Ishikawa (cell line): ENCODE data around the gene RGL3.
A peak's percentile ranks its signal among the peaks of the same experiment; 100 is the strongest.

ENCODE experiments used
- CEBPB ChIP-seq: IDR thresholded peaks from 2 replicates; pipeline ENCODE4 v1.6.1; 2012
- CREB1 ChIP-seq: IDR thresholded peaks from 2 replicates; pipeline ENCODE4 v1.6.1; 2012; ENCODE audit warnings: low read depth
- EGR1 ChIP-seq: IDR thresholded peaks from 2 replicates; pipeline ENCODE4 v1.6.1; 2012
- EP300 ChIP-seq: IDR thresholded peaks from 2 replicates; pipeline ENCODE4 v1.6.1; 2012; ENCODE audit warnings: borderline replicate concordance
- FOXM1 ChIP-seq: IDR thresholded peaks from 2 replicates; pipeline ENCODE4 v1.6.1; 2012; ENCODE audit warnings: low read depth, borderline replicate concordance
- MAX ChIP-seq: IDR thresholded peaks from 2 replicates; pipeline ENCODE4 v1.6.1; 2012
- NFIC ChIP-seq: IDR thresholded peaks from 2 replicates; pipeline ENCODE4 v1.6.1; 2012
- RAD21 ChIP-seq: IDR thresholded peaks from 2 replicates; pipeline ENCODE4 v1.6.1; 2012; ENCODE audit warnings: low read depth
- TAF1 ChIP-seq: IDR thresholded peaks from 2 replicates; pipeline ENCODE4 v1.6.1; 2012; ENCODE audit warnings: low read depth, mild to moderate bottlenecking
- TCF12 ChIP-seq: IDR thresholded peaks from 2 replicates; pipeline ENCODE4 v1.6.1; 2012; ENCODE audit warnings: low read depth
- TEAD4 ChIP-seq: IDR thresholded peaks from 2 replicates; pipeline ENCODE4 v1.6.1; 2012
- YY1 ChIP-seq: IDR thresholded peaks from 2 replicates; pipeline ENCODE4 v1.6.1; 2012; ENCODE audit warnings: low read depth
- TF ChIP-seq, protein P1 (sequence below): IDR thresholded peaks from 2 replicates; pipeline ENCODE4 v1.6.1; 2012; ENCODE audit warnings: low read depth, mild to moderate bottlenecking

DNA sequence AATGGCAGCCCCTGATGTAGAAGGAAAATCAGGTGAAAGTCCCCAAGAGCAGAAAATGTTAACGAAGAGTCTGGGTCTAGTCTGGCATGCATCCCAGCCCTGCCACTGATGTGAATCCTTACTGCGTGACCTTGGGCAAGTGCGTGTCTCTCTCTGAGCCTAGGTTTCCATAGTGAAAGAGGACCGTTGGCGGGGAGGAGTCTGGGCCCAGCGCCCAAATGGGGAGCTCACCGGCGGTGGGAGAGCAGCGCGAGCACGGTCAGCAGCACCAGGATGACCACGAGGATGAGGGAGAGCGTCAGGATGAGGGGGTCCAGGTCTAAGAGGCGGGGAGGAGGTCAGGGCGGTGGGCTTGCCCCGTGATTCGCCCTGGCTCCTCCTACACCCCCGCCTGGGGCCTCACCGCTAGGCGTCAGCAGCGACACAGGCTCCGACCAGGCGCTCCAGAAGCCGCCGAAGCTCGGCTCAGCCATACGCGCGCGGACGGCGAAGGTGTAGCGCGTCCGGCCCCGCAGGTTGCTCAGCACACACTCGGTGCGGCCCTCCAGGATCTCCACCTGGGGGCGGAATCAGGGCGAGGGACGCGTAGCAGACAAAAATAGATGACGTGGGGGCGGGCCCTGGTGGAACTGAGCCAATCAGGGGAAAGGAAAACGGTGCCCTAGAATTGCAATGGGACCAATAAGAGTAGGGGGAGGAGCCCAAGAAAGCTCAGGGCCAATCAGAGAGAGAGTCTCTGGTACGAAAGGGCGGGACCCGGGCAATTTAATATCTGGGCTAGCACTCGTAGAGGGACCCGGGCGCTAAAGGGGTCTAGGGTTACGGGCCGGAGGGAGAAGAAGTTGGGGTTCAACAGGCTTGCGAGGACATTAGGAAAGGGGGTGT lies 38.2 kb downstream of the RGL3 start:
- TF ChIP-seq CEBPB, result no peak
- no peak; the same call in 1 of the 2 replicates for TF ChIP-seq EP300
- peak; percentile 51; the same call in 1 of the 2 replicates for TF ChIP-seq TAF1
- peak; percentile 81 for TF ChIP-seq MAX
- TF ChIP-seq RAD21, result peak; percentile 60
- TF ChIP-seq EGR1, result peak; percentile 44; the same call in 1 of the 2 replicates
- TF ChIP-seq FOXM1, result peak; percentile 15; the same call in 1 of the 2 replicates
- TF ChIP-seq CREB1, result peak; percentile 52; the same call in 1 of the 2 replicates
- peak; percentile 60; the same call in 1 of the 2 replicates for TF ChIP-seq YY1
- TF ChIP-seq NFIC, result 0 out of 2 replicates have a peak, but pooled peaks have one; percentile 5
- peak; percentile 41; the same call in 1 of the 2 replicates for TF ChIP-seq TCF12
- peak; percentile 45 for TF ChIP-seq TEAD4
- TF ChIP-seq, protein P1, sequence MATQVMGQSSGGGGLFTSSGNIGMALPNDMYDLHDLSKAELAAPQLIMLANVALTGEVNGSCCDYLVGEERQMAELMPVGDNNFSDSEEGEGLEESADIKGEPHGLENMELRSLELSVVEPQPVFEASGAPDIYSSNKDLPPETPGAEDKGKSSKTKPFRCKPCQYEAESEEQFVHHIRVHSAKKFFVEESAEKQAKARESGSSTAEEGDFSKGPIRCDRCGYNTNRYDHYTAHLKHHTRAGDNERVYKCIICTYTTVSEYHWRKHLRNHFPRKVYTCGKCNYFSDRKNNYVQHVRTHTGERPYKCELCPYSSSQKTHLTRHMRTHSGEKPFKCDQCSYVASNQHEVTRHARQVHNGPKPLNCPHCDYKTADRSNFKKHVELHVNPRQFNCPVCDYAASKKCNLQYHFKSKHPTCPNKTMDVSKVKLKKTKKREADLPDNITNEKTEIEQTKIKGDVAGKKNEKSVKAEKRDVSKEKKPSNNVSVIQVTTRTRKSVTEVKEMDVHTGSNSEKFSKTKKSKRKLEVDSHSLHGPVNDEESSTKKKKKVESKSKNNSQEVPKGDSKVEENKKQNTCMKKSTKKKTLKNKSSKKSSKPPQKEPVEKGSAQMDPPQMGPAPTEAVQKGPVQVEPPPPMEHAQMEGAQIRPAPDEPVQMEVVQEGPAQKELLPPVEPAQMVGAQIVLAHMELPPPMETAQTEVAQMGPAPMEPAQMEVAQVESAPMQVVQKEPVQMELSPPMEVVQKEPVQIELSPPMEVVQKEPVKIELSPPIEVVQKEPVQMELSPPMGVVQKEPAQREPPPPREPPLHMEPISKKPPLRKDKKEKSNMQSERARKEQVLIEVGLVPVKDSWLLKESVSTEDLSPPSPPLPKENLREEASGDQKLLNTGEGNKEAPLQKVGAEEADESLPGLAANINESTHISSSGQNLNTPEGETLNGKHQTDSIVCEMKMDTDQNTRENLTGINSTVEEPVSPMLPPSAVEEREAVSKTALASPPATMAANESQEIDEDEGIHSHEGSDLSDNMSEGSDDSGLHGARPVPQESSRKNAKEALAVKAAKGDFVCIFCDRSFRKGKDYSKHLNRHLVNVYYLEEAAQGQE, result no peak
